ENCODE data around the gene GGCT. TPM values are rescaled to one million over a fixed set of nuclear protein-coding genes. Genes with fewer than 3 reads are reported as not detected.

Gene GGCT
- total and polyA plus RNA-seq, 2 of the 8 experiments (the other 6 are each of a cell fraction or from before 2014, with no cell fraction given): 50.0 to 129 TPM

GRCh38 chr7:30468791-30469190, 35.8 kb downstream of the GGCT start:
- FAIRE-seq: no peak
- Histone ChIP-seq H3K23ac (ENCODE audit: insufficient read length) (no peak overlapping the region), H2AK5ac (ENCODE audit: low read depth, low read length) (peak overlapping the region; percentile 98; the same call in 1 of the 2 replicates), H3K9ac (replicated peaks in 1 of 4; ENCODE audit: extremely low read depth in 1 of 4, low read depth in 3 of 4, low read length in 3 of 4) (no peak overlapping the region), H3K4me1 (replicated peaks in 1 of 4; ENCODE audit: control insufficient read depth in 3 of 4, insufficient read depth in 4 of 4, low read length in 3 of 4) (peaks cover 3 to 14% (median 5%) of the 10 kb centered on the region in 4 experiments; a peak in 5 of 7 replicates), H3K27me3 (replicated peaks in 1 of 4; ENCODE audit: control insufficient read depth in 3 of 4, extremely low read depth in 1 of 4, insufficient read depth in 3 of 4, low read length in 3 of 4) (no peaks in the 10 kb centered on the region), H3K14ac (ENCODE audit: insufficient read length) (no peak overlapping the region), H3K56ac (replicated peaks; ENCODE audit: insufficient read length, low read depth, low read length) (no peak overlapping the region), H2BK20ac (ENCODE audit: low read length) (0 out of 2 replicates have a peak overlapping the region, but pooled peaks have one; percentile 53), H4K91ac (replicated peaks; ENCODE audit: insufficient read length, low read length) (peak overlapping the region; percentile 56), H2BK120ac (replicated peaks; ENCODE audit: low read depth, low read length) (no peak overlapping the region), H3K4me2 (ENCODE audit: insufficient read depth in 1 of 2, low read depth in 2 of 2, low read length in 2 of 2) (peak overlapping the region; percentile 30 to 53; a peak in 3 of 4 replicates), H3K4me3 (ENCODE audit: extremely low read depth in 1 of 4, insufficient read depth in 2 of 4, low read depth in 3 of 4, low read length in 4 of 4) (peak overlapping the region in 1 of 4 experiments; percentile 1; a peak in 1 of 8 replicates), H4K5ac (ENCODE audit: insufficient read length, low read depth, low read length) (no peak overlapping the region), H3K4ac (replicated peaks; ENCODE audit: insufficient read length, low read depth, low read length) (no peak overlapping the region), H2BK5ac (ENCODE audit: low read depth, low read length) (peak overlapping the region; percentile 62; the same call in 1 of the 2 replicates), H2BK15ac (ENCODE audit: low read length) (peak overlapping the region; percentile 77), H3K18ac (ENCODE audit: extremely low read depth, low read length) (peak overlapping the region; percentile 88; the same call in 1 of the 2 replicates), H2BK12ac (ENCODE audit: low read depth, low read length) (peak overlapping the region; percentile 65; the same call in 1 of the 2 replicates), H3K79me1 (ENCODE audit: low read depth, low read length) (no peaks in the 10 kb centered on the region; the same call in 1 of the 2 replicates), H2AFZ (ENCODE audit: low read length) (0 out of 2 replicates have a peak overlapping the region, but pooled peaks have one; percentile 23), H3K79me2 (ENCODE audit: control insufficient read depth in 1 of 2, insufficient read depth in 2 of 2, low read length in 2 of 2) (no peaks in the 10 kb centered on the region), H4K8ac (ENCODE audit: extremely low read depth, insufficient read depth, low read length) (no peak overlapping the region), H3K9me3 (ENCODE audit: insufficient read depth in 2 of 2, low read depth in 1 of 2, low read length in 1 of 2) (no peaks in the 10 kb centered on the region), H3K36me3 (ENCODE audit: control insufficient read depth in 2 of 4, insufficient read depth in 4 of 4, low read length in 3 of 4) (no peaks in the 10 kb centered on the region), H3K23me2 (ENCODE audit: low read depth, low read length) (no peaks in the 10 kb centered on the region), H4K20me1 (replicated peaks in 1 of 2; ENCODE audit: control insufficient read depth in 1 of 2, insufficient read depth in 2 of 2, low read length in 2 of 2) (no peaks in the 10 kb centered on the region), H3K27ac (ENCODE audit: low read depth, low read length) (no peak overlapping the region)
- POLR2A ChIA-PET (ENCODE audit: partially characterized antibody): interaction anchor here (0.6 to 1.3 kb wide), 7 partner anchors 8 to 304 kb away, joined by 3 to 11 read pairs (median 3); partner anchors contain the start of gene NOD1
- 84% methylated on average over 4 of the region's 4 CpGs; no CpG with 5 or more reads in 1 of the 2 experiments for WGBS, 2 experiments (ENCODE audit: extremely low coverage in 1 of 2, insufficient coverage in 1 of 2, insufficient read length in 1 of 2, insufficient replicate concordance in 2 of 2, low coverage in 1 of 2, low lambda C conversion rate in 2 of 2, missing lambda C conversion rate in 1 of 2)
- no peak for TF ChIP-seq BRCA1 (IDR thresholded peaks at IDR 0.05; ENCODE audit: low read depth, low read length)
- no peak for TF ChIP-seq CTBP2 (IDR thresholded peaks at IDR 0.05; ENCODE audit: borderline replicate concordance, insufficient read depth, insufficient read length, low read length)
- no peak for TF ChIP-seq CREB1 (IDR thresholded peaks at IDR 0.05)
- TF ChIP-seq TAF7 (optimal IDR thresholded peaks at IDR 0.05; ENCODE audit: borderline replicate concordance, low read depth, low read length): no peak
- TF ChIP-seq, protein P1, sequence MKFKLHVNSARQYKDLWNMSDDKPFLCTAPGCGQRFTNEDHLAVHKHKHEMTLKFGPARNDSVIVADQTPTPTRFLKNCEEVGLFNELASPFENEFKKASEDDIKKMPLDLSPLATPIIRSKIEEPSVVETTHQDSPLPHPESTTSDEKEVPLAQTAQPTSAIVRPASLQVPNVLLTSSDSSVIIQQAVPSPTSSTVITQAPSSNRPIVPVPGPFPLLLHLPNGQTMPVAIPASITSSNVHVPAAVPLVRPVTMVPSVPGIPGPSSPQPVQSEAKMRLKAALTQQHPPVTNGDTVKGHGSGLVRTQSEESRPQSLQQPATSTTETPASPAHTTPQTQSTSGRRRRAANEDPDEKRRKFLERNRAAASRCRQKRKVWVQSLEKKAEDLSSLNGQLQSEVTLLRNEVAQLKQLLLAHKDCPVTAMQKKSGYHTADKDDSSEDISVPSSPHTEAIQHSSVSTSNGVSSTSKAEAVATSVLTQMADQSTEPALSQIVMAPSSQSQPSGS (IDR thresholded peaks at IDR 0.05; ENCODE audit: low read length): no peak
- TF ChIP-seq EZH2 (IDR thresholded peaks at IDR 0.05; ENCODE audit: low read depth, low read length, severe bottlenecking): no peak
- TF ChIP-seq SP1 (IDR thresholded peaks at IDR 0.05; ENCODE audit: low read depth, low read length): no peak
- CTCF ChIA-PET (ENCODE audit: partially characterized antibody): interaction anchor here (0.8 to 2.8 kb wide), 15 partner anchors 8 to 304 kb away, joined by 3 to 17 read pairs (median 4); no protein-coding TSS in a partner anchor
- no peak for DNase-seq (ENCODE audit: low read depth in 1 of 2, low spot score in 2 of 2)

All from H1 (cell line).